ENCODE measurements around the gene MGARP.
"Not testable (repeated sequence)": the region's sequence is repeated elsewhere in the genome, so short reads cannot be mapped to it uniquely, and the experiment has no call there.

MGARP gene

GRCh38 chr4:139279760-139280620 lies at the start of gene MGARP:
Gene MGARP (minus strand): TSS chr4:139280225. CDS start chr4:139280158, 67 bp downstream.
- Histone ChIP-seq H3K4me3 (ENCODE audit: low read length) (peak within 1 kb of the TSS; percentile 42), H3K9me3 (ENCODE audit: low read length) (peaks cover 5% of the 10 kb centered on the region), H2AFZ (ENCODE audit: low read depth, low read length) (peak within 1 kb of the TSS; percentile 70), H3K4me1 (ENCODE audit: insufficient read depth, low read length) (peaks cover 3% of the 10 kb centered on the region), H3K36me3 (ENCODE audit: insufficient read depth, low read length) (no peaks in the 10 kb centered on the region), H3K27me3 (ENCODE audit: insufficient read depth, low read length) (peaks cover 13% of the 10 kb centered on the region)

DNA sequence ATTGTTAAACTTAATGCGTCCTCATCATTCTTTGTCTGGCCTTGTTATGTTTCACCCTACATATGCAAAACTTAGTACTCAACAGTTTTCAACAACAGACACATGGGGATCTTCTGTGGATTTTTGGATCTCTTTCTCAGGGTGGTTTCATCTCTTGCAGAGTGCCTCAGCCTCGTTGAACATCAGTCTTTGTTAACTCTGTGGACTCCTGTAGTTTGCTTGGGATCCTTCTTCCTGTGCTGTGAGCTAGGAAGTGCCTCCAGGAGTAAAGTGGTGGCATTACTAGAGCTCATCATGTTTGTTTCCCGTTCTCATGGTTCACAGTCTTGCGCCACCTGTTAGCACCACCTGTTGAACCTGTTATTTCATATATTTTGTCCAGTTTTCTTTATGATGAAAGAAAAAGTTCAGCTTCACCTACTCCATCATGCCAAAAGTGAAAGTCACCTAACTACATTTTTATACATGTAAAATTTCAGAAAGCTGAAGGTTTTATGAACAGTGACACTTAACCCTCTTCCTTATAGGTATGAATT lies 49.7 kb upstream of the MGARP start:
- H3K36me3 ChIP-seq (ENCODE audit: insufficient read depth, low read length): peaks cover 18% of the 10 kb centered on the region
- H3K4me3 ChIP-seq (ENCODE audit: low read length): no peak overlapping the region
- H3K9me3 ChIP-seq (ENCODE audit: low read length): peaks cover 8% of the 10 kb centered on the region
- H3K27me3 ChIP-seq (ENCODE audit: insufficient read depth, low read length): no peaks in the 10 kb centered on the region
- no peaks in the 10 kb centered on the region for H3K4me1 ChIP-seq (ENCODE audit: insufficient read depth, low read length)
- H2AFZ ChIP-seq (ENCODE audit: low read depth, low read length): no peak overlapping the region

GRCh38 chr4:139324620-139325019 lies 44.6 kb upstream of the MGARP start:
- H2AFZ ChIP-seq (ENCODE audit: low read depth, low read length): no peak overlapping the region
- H3K36me3 ChIP-seq (ENCODE audit: insufficient read depth, low read length): peaks cover 6% of the 10 kb centered on the region
- no peaks in the 10 kb centered on the region for H3K27me3 ChIP-seq (ENCODE audit: insufficient read depth, low read length)
- H3K4me3 ChIP-seq (ENCODE audit: low read length): no peak overlapping the region
- H3K4me1 ChIP-seq (ENCODE audit: insufficient read depth, low read length): no peaks in the 10 kb centered on the region
- H3K9me3 ChIP-seq (ENCODE audit: low read length): peaks cover 6% of the 10 kb centered on the region

- H3K4me1 ChIP-seq (ENCODE audit: insufficient read depth, low read length); H3K9me3 ChIP-seq (ENCODE audit: low read length); H3K36me3 ChIP-seq (ENCODE audit: insufficient read depth, low read length); H3K4me3 ChIP-seq (ENCODE audit: low read length); H2AFZ ChIP-seq (ENCODE audit: low read depth, low read length); H3K27me3 ChIP-seq (ENCODE audit: insufficient read depth, low read length): not testable (repeated sequence)
Measured at GRCh38 chr4:139322541-139322940, 42.5 kb upstream of the MGARP start.

DNA sequence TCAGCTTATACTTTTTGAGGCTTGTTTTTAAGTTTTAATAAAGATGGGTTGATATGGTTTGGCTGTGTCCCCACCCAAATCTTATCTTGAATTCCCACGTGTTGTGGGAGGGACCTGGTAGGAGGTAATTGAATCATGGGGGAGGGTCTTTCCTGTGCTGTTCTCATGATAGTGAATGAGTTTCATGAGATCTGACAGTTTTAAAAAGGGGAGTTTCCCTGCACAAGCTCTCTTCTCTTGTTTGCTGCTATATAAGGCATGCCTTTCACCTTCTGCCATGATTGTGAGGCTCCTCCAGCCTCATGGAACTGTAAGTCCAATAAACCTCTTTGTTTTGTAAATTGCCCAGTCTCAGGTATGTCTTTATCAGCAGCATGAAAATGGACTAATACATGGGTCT lies 42.0 kb upstream of the MGARP start:
- not testable (repeated sequence) for H3K27me3 ChIP-seq (ENCODE audit: insufficient read depth, low read length); H3K4me3 ChIP-seq (ENCODE audit: low read length); H3K4me1 ChIP-seq (ENCODE audit: insufficient read depth, low read length); H2AFZ ChIP-seq (ENCODE audit: low read depth, low read length); H3K36me3 ChIP-seq (ENCODE audit: insufficient read depth, low read length); H3K9me3 ChIP-seq (ENCODE audit: low read length)

DNA sequence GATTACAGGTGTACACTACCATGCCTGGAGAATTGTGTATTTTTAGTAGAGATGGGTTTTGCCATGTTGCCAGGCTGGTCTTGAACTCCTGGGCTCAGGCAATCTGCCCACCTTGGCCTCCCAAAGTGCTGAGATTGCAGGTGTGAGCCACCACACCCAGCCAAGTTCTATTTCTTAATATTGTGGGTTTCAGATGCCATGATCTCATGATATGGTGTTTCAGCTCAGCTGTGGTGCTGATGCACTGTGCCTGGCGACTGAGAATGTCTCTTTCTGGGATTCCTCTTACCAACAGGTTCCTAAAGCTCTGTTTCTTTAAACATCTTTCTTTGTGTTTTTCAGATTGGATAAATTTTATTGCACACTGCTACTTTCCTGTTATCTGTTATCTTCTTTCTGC lies 39.5 kb upstream of the MGARP start:
- Histone ChIP-seq H2AFZ (ENCODE audit: low read depth, low read length) (no peak overlapping the region), H3K36me3 (ENCODE audit: insufficient read depth, low read length) (no peaks in the 10 kb centered on the region), H3K9me3 (ENCODE audit: low read length) (no peaks in the 10 kb centered on the region), H3K4me3 (ENCODE audit: low read length) (no peak overlapping the region), H3K27me3 (ENCODE audit: insufficient read depth, low read length) (no peaks in the 10 kb centered on the region), H3K4me1 (ENCODE audit: insufficient read depth, low read length) (no peaks in the 10 kb centered on the region)

DNA sequence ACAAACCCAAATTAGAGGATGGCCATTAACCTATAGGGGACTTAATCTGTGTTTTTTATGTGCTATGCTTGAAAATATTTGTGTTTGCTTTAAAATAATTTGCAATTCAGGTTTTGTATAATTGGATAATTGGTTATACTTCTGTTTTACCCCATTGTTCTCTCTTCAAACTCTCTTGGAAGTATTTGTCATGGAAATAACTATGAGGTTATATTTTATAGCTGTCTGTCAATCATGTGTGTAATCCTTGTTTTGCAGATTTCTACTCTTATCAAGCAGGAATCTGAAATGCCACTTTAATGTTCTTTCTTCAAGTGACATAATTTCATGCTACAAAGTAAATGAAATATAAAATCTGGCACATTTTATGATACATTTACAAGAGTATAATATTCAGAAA lies 37.6 kb upstream of the MGARP start:
- Histone ChIP-seq H3K4me3 (ENCODE audit: low read length) (no peak overlapping the region), H2AFZ (ENCODE audit: low read depth, low read length) (no peak overlapping the region), H3K27me3 (ENCODE audit: insufficient read depth, low read length) (no peaks in the 10 kb centered on the region), H3K9me3 (ENCODE audit: low read length) (no peaks in the 10 kb centered on the region), H3K4me1 (ENCODE audit: insufficient read depth, low read length) (no peaks in the 10 kb centered on the region), H3K36me3 (ENCODE audit: insufficient read depth, low read length) (peaks cover 2% of the 10 kb centered on the region)

DNA sequence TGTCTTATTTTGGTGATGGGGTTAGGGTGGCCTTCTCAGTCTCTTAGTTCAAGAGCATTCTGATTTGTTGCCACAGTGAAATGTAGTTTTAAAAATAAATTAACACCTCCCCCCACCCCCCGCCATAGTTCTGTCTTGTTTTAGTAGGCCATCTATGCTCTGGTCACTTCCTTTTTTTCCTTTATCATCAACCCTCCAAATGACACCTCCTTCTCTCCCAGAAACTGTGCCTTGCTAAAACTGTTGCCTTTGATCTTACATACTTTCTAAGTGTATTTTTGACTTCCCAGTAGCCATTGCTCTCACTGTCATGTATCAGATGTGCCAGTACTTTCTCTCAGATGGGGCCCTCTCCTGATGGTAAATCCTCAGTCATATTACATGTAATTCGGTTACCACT lies 36.7 kb upstream of the MGARP start:
- Histone ChIP-seq H2AFZ (ENCODE audit: low read depth, low read length) (no peak overlapping the region), H3K36me3 (ENCODE audit: insufficient read depth, low read length) (peaks cover 2% of the 10 kb centered on the region), H3K4me3 (ENCODE audit: low read length) (no peak overlapping the region), H3K4me1 (ENCODE audit: insufficient read depth, low read length) (no peaks in the 10 kb centered on the region), H3K9me3 (ENCODE audit: low read length) (no peaks in the 10 kb centered on the region), H3K27me3 (ENCODE audit: insufficient read depth, low read length) (no peaks in the 10 kb centered on the region)

- Histone ChIP-seq H3K4me3 (ENCODE audit: low read length) (no peak overlapping the region), H3K27me3 (ENCODE audit: insufficient read depth, low read length) (no peaks in the 10 kb centered on the region), H3K4me1 (ENCODE audit: insufficient read depth, low read length) (no peaks in the 10 kb centered on the region), H3K36me3 (ENCODE audit: insufficient read depth, low read length) (peaks cover 2% of the 10 kb centered on the region), H2AFZ (ENCODE audit: low read depth, low read length) (no peak overlapping the region), H3K9me3 (ENCODE audit: low read length) (no peaks in the 10 kb centered on the region)
Measured at GRCh38 chr4:139315221-139315675, 35.2 kb upstream of the MGARP start.

DNA sequence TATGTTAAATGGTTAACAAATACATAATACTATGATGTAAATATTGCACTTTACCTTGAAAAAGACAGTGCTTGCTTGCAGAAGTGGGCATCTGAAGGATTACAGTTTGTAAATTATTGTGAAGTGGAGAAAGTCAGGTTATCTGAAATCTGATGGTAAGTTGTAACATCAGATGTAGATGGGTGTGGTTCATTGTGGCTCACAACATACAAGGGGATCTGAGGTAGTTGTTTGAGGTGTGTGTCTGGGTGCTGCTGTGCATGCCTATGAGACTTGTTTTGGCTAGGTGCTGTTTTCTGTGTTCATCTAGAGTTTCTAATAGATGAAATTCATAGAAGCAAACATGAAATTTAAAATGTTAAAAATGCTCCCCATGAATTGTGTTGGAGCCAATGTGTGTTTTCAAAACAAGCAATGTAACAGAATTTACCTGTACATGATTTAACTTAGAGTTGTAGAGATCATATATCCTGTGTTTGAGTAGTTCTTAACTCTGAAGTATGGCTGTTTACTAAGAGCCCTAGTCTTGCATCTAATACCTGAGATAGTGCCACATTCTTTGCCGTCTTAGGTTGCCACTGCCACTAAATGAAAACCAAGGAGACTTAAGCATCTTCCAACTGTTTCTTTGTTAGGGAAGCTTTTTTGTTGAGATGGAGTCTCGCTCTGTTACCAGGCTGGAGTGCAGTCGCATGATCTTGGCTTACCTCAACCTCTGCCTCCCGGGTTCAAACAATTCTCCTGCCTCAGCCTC lies 34.2 kb upstream of the MGARP start:
- Histone ChIP-seq H2AFZ (ENCODE audit: low read depth, low read length) (no peak overlapping the region), H3K4me3 (ENCODE audit: low read length) (no peak overlapping the region), H3K4me1 (ENCODE audit: insufficient read depth, low read length) (no peaks in the 10 kb centered on the region), H3K9me3 (ENCODE audit: low read length) (peaks cover 2% of the 10 kb centered on the region), H3K27me3 (ENCODE audit: insufficient read depth, low read length) (no peaks in the 10 kb centered on the region), H3K36me3 (ENCODE audit: insufficient read depth, low read length) (peaks cover 5% of the 10 kb centered on the region)

DNA sequence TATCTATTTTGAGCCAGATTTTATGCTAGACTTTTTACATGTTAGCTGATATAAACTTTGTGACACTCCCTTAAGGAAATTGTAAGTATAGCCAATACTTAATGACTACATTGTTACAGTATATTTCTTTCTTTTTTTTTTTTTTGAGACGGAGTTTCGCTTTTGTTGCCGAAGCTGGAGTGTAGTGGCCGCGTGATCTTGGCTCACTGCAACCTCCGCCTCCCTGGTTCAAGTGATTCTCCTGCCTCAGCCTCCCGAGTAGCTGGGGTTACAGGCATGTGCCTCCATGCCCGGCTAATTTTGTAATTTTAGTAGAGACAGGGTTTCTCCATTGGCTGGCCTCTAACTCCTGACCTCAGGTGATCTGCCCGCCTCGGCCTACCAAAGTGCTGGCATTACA lies 33.4 kb upstream of the MGARP start:
- not testable (repeated sequence) for H3K27me3 ChIP-seq (ENCODE audit: insufficient read depth, low read length); H3K4me3 ChIP-seq (ENCODE audit: low read length); H3K9me3 ChIP-seq (ENCODE audit: low read length); H3K36me3 ChIP-seq (ENCODE audit: insufficient read depth, low read length); H3K4me1 ChIP-seq (ENCODE audit: insufficient read depth, low read length); H2AFZ ChIP-seq (ENCODE audit: low read depth, low read length)

- H3K4me1 ChIP-seq (ENCODE audit: insufficient read depth, low read length): no peaks in the 10 kb centered on the region
- H3K9me3 ChIP-seq (ENCODE audit: low read length): peaks cover 4% of the 10 kb centered on the region
- no peak overlapping the region for H3K4me3 ChIP-seq (ENCODE audit: low read length)
- H3K27me3 ChIP-seq (ENCODE audit: insufficient read depth, low read length): no peaks in the 10 kb centered on the region
- peaks cover 11% of the 10 kb centered on the region for H3K36me3 ChIP-seq (ENCODE audit: insufficient read depth, low read length)
- no peak overlapping the region for H2AFZ ChIP-seq (ENCODE audit: low read depth, low read length)
Measured at GRCh38 chr4:139312552-139313332, 32.7 kb upstream of the MGARP start.

GRCh38 chr4:139311909-139312308 lies 31.9 kb upstream of the MGARP start:
- no peaks in the 10 kb centered on the region for H3K27me3 ChIP-seq (ENCODE audit: insufficient read depth, low read length)
- no peaks in the 10 kb centered on the region for H3K4me1 ChIP-seq (ENCODE audit: insufficient read depth, low read length)
- no peak overlapping the region for H3K4me3 ChIP-seq (ENCODE audit: low read length)
- no peak overlapping the region for H2AFZ ChIP-seq (ENCODE audit: low read depth, low read length)
- peaks cover 11% of the 10 kb centered on the region for H3K36me3 ChIP-seq (ENCODE audit: insufficient read depth, low read length)
- H3K9me3 ChIP-seq (ENCODE audit: low read length): peaks cover 4% of the 10 kb centered on the region
